Eye (tissue), 1 donor: Measurements from ENCODE around the gene TRPM4.
A peak's percentile ranks its signal among the peaks of the same experiment; 100 is the strongest.
"Not testable (repeated sequence)": the region's sequence is repeated elsewhere in the genome, so short reads cannot be mapped to it uniquely, and the experiment has no call there.

Experiments
- DNase-seq: peaks from one replicate; pipeline ENCODE4 v3.0.0-alpha.2; 2015

TRPM4 gene

GRCh38 chr19:49157445-49158224, at the start of gene TRPM4:
TSS of gene TRPM4 (plus strand) at chr19:49157792. CDS start at chr19:49157867, 75 bp downstream.
- peak; percentile 93 for DNase-seq

GRCh38 chr19:49109051-49109450, 48.5 kb upstream of the TRPM4 start:
- DNase-seq: no peak

GRCh38 chr19:49109569-49110233, 47.9 kb upstream of the TRPM4 start:
- DNase-seq: no peak

- no peak for DNase-seq
Observed at GRCh38 chr19:49110567-49110966, 47.0 kb upstream of the TRPM4 start.

GRCh38 chr19:49111218-49111998, 46.2 kb upstream of the TRPM4 start:
- DNase-seq: no peak

- DNase-seq: peak; percentile 87
Observed at GRCh38 chr19:49113762-49114629, 43.6 kb upstream of the TRPM4 start, which contains the start of gene LIN7B. TSS of gene LIN7B (plus strand) at chr19:49114370. CDS start at chr19:49114405, 35 bp downstream.

GRCh38 chr19:49114630-49115363, 42.8 kb upstream of the TRPM4 start:
- DNase-seq: peak; percentile 88

DNA sequence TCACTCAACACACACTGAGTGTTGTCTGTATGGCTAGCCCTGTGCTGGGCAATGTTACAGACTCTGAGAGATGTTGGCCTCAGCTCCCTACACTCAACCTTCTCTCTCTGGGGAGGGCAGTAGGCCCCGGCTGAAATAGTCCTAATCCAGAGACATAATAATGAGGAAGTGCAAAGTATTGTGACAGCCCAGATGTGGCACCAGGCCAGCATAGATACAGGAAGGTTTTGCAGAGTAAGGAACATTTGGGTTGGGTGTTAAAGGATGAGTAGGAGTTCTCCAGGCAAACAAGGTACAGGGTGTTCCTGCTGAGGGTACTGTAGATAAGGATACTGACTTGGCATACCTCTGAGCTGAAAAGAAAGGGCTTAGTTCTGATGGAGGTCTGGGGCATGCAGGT, 41.0 kb upstream of the TRPM4 start:
- DNase-seq: peak; percentile 1

DNA sequence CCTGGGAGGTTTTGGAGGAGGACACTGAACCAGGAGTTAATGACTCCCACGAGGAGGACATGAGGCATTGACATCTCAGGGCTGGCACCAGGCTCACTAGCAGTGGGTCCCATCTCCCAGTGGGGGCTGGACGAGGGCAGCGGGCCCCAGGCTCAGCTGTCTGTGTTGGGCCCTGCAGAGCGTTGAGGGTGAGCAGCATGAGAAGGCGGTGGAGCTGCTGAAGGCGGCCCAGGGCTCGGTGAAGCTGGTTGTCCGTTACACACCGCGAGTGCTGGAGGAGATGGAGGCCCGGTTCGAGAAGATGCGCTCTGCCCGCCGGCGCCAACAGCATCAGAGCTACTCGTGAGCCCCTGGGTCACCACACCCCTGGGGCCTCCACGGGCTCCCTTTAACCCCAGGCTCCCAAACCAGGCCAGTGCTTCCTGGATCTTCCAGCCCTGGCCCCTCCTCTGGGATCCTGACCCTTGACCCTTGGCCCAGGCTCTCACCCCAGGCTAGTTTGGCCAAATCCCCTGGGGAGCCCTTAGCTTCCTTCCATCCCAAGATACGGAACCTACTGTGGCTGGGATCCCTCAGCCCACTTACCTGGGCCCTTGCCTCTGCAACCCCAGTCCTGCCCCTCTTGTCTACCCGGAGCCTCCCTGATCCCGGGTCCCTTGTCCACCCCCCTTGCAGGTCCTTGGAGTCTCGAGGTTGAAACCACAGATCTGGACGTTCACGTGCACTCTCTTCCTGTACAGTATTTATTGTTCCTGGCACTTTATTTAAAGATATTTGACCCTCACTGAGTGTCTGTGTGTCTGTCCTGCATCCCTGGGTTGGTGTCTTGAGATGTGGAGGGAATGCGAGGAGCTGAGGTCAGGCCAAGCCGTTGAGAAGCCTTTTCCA, 39.7 kb upstream of the TRPM4 start:
- no peak for DNase-seq

DNA sequence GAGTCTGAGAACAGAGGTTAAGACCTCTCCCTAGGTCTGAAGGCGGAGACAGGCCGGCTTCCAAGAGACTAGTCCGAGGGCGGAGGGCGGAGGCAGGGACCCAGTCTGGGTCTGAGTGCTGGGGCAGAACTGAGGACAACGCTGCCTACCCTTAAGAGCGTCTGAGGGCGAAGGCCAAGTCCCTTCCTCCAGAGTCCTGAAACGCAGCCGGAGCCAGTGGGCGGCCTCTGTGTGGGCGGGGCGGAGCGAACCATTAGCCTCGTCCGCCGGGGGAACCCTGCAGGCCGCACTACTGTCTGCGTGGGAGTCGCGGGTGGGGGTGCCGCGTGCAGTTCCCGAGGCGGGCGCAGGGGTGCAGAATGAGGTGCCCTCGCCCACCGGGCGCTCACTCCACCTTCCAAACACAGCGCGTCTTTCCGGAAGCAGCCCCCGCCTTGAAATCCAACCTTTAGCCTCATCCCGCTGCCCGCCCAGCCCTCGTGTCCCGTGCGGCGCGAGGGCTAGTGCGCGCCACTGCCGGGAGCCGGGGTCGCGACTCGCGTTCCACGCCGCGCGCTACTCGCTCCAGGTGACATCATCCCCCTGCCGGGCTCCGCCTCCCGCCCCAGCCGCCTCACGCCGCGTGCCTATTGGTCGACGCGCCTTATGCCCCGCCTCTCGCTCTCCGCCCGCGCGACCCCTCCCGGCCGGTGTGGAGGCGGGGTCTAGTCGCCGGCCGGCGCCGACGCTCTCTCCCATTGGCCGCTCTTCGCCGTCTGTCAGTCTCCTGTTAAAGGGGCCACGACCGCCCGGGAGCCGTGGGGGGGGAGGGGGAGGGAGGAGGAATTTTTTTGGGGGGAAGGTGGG, 38.8 kb upstream of the TRPM4 start, which contains the start of gene C19orf73:
C19orf73 (minus strand) TSS at position 579 of the 846 bp plus-strand sequence; CDS start at position 458, 121 bp downstream.
- peak; percentile 98 for DNase-seq

DNA sequence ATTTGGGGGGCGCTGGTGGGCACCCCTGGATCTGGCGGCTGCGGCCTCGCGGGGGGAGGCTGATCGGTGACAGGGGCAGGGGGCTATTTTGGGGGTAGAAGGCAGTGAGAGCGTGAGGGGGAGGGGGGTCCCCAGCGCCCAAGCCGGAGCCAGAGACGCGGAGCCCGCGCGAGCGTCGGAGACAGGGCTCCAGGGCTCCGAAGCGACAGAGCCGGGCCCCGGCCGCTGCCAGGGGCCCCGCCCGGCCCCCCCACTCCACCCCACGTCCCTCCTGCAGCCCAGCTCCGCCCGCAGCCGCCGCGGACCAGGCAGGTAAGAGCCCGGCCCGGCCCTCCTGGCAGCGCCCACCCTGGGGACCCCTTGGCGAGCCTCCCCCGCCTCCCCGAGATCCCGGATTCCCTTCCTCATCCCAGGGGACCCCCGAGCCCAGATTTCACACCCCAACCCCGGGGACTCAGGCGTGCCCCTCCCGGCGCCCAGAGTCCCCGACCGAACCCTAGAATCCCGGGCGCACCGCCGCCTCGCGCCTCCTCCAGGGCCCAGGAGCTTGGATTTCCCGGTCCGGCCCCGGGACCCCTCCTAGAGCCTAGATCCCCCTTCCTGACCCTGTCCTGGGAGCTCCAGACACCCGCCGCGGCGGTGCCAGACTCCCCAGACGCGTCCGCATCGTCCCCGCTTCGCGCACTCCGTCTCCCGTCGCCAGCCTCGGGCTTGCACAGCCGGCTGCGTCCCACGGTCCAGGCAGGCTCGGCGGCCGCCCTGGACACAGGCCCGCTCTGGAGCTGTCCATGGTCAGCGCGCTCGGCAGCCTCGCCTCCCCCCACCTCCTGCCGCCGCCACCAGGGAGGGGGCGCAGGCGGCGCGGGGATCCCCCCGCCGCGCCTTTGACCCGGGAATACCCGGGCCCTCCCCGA, 37.9 kb upstream of the TRPM4 start, which contains the start of gene PPFIA3:
PPFIA3 (plus strand) TSS at position 134 of the 914 bp plus-strand sequence. CDS start 8,330 bp downstream, outside the sequence.
- peak; percentile 73 for DNase-seq

GRCh38 chr19:49120325-49120683, 37.3 kb upstream of the TRPM4 start:
- no peak for DNase-seq

- DNase-seq: no peak
Observed at GRCh38 chr19:49120868-49121267, 36.7 kb upstream of the TRPM4 start.

GRCh38 chr19:49121841-49122240, 35.8 kb upstream of the TRPM4 start:
- DNase-seq: not testable (repeated sequence)

- DNase-seq: not testable (repeated sequence)
Observed at GRCh38 chr19:49123285-49123684, 34.3 kb upstream of the TRPM4 start.

- peak; percentile 51 for DNase-seq
Observed at GRCh38 chr19:49125025-49125731, 32.4 kb upstream of the TRPM4 start.

DNA sequence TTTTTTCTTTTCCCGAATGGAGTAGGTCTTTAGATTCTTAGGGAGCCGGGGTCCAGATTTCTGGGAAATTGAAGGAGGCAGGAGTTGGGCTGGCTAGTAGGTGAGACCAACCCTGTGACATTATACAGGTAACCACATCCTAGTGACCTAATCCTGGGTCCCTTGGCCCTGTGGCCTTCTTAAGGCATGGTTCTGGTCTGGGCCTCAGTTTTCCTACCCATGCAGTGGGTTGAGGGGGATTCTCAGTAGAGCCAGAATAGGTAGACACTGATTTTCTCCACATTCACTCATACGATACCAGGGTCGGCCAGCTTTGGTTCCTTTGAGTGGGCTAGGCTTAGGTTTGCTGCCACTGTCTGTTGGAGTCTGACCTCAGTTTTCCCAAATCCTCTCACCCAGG, 31.0 kb upstream of the TRPM4 start:
- DNase-seq: no peak
